RWPE1 (cell line): ENCODE data around the gene PDGFA.

ENCODE experiments used
- CTCF ChIA-PET: fragments of 350-600 bp; sonication (Branson Sonifier 250); formaldehyde crosslinking; extraction: SDS; loops from one replicate; lab custom pipeline; 2021; lab: Yijun Ruan, JAX
- POLR2A ChIA-PET: fragments of 400-600 bp; formaldehyde crosslinking; extraction: SDS; loops from one replicate; lab custom pipeline; 2020; ENCODE audit warnings: antibody characterized with exemption; ENCODE audit not compliant: low non-redundant PET; lab: Yijun Ruan, JAX
- DNase-seq: peaks from one replicate; pipeline ENCODE4 v3.0.0; 2012; ENCODE audit warnings: low spot score
- H3K27ac ChIP-seq: fragments of 450-650 bp; 2 replicates; pipeline ENCODE4 v1.5.1; 2017
- CTCF ChIP-seq: fragments of 450-650 bp; conservative IDR thresholded peaks from 2 replicates; pipeline ENCODE4 v1.5.1; 2017; ENCODE audit warnings: low read depth, mild to moderate bottlenecking

Gene PDGFA

DNA sequence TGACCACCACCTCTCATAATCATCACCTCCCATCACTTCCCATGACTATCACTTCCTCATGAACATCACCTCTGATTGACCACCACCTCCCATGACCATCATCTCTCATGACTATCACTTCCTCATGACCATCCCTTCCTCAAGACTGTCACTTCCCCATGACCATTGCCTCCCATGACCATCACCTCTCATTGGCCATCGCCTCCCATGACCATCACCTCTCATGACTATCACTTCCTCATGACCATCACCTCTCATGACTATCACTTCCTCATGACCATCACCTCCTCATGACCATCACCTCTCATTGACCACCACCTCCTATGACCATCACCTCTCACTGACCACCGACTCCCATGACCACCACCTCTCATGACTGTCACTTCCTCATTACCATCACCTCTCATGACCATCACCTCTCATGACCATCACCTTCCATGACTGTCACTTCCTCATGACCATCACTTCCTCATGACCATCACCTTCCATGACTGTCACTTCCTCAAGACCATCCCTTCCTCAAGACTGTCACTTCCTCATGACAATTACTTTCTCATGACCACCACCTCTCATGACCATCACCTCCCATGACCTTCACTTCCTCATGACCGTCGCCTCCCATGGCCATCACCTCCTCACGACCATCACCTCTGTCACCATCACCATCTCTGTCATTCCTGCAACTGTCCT lies 51.6 kb downstream of the PDGFA start:
- no peak for DNase-seq
- H3K27ac ChIP-seq: peak overlapping the region; percentile 41; the same call in 1 of the 2 replicates
- TF ChIP-seq CTCF: no peak
- ChIA-PET POLR2A (no interaction called here), CTCF (no interaction called here)

DNA sequence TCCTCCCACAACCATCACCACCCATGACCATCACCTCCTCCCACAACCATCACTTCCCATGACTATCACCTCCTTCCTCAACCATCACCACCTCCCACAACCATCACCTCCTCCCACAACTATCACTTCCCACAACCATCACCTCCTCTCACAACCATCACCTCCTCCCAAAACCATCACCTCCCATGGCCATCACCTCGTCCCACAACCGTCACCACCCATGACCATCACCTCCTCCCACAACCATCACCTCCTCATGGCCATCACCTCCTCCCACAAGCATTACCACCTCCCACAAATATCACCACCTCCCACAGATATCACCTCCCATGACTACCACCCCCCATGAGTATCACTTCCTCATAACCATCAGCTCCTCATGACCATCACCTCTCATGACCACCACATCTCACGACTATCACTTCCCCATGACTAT lies 52.2 kb downstream of the PDGFA start:
- TF ChIP-seq CTCF: no peak
- ChIA-PET CTCF (no interaction called here), POLR2A (no interaction called here)
- no peak overlapping the region for H3K27ac ChIP-seq
- no peak for DNase-seq

DNA sequence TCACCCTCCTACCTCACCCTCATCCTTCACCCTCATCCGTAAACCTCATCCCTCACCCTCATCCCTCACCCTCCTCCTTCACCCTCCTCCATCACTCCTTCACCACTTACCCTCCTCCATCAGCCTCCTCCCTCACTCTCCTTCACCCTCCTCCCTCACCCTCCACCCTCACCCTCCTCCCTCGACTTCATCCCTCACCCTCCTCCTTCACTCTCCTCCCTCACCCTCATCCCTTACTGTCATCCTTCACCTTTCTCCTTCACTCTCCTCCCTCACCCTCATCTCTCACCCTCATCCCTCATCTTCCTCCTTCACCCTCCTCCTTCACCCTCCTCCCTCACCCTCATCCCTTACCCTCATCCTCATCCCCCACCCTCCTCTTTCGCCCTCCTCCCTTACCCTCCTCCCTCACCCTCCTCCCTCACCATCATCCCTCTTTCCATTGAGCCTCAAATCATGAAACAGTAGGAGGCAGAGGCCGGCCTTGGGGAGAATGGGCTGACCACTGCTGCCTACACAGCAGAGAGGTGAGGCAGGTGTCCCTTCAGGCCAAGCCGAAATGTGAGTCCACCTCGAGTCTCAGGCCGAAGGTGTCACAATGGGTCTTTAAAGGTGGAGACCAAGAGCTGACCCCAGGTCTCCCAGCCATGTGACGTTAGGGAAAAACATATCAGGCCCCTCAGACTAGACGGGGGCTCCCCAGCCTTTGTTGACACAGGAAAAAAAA lies 53.0 kb downstream of the PDGFA start:
- no peak for TF ChIP-seq CTCF
- CTCF ChIA-PET: no interaction called here
- no peak for DNase-seq
- H3K27ac ChIP-seq: no peak overlapping the region
- POLR2A ChIA-PET: no interaction called here

DNA sequence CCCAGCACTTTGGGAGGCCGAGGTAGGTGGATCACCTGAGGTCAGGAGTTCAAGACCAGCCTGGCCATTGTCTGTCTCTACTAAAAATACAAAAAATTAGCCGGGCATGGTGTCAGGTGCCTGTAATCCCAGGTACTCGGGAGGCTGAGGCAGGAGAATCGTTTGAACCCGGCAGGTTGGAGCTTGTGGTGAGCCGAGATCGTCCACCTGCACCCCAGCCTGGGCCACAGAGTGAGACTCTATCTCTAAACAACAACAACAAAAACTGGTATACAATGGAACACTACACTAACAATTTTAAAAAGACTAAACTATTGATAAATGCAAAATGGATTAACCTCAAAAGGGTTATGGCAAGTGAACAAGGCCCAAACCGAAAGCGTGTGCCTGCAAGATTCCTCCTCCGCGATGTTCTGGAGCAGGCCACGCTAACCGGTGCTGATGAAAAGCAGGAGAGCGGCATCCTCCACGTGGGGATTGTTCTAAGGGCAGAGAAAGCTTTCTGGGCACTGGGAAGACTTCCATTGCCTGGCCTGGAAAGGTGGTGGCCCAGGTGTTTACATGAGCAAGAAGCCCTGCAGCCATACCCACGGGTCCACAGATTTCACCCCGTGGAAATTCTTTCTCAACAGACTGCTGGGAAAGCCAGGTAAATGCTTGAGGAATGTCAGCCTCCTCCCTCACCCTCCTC lies 53.8 kb downstream of the PDGFA start:
- no peak for TF ChIP-seq CTCF
- ChIA-PET CTCF (no interaction called here), POLR2A (no interaction called here)
- no peak for DNase-seq
- H3K27ac ChIP-seq: peak overlapping the region; percentile 46

DNA sequence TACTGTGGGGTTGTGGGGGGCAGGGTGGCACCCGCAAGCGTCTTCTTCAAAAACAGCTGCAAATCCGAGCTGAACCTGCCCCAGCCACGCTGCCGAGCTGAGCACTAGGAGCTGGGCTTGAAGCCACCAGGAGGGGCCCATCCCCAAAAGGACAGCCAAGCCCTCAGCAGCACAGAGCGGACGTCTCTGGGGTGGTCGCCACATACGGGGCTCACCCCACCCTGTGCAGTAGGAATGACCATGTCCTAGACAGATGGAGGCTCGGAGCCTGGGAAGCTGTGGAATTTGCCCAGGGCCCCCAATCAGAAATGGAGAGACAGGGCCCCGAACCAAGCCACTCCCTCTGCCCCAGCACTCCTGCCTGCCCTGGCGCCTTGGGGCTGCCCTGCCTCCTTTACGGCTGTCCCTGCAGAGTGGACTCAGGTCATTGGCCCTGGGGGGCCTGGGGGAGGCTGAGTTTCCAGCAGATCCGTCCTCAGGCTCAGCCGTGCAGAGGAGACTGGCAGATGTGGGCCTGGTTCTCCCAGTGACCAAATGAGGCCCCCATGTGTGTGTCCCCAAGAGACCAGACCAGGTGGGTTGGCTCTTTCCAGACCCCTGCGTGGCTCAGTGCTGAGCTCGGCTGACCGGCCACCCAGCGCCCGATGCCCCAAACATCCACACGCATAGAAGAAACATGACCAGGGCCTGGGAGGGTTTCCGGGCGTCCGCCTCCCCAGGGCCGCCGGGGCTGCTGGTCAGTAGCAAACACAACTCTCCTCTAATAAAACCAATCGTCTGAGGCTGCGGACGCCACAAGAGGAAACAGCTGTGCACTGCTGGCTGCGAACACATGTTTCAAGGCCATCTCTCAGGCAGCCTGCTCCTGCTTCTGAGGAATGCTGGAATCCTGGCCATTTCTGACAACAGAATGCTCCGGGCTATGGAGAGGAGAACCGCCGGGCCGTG lies 54.9 kb downstream of the PDGFA start:
- POLR2A ChIA-PET: interaction anchor here (0.7 kb wide), 1 partner anchor 47 kb away, joined by 8 read pairs; no protein-coding TSS in a partner anchor

More for the DNA sequence above, 54.9 kb downstream of the PDGFA start:
- no peak for TF ChIP-seq CTCF
- peak overlapping the region; percentile 46 for H3K27ac ChIP-seq
- DNase-seq: no peak
- CTCF ChIA-PET: no interaction called here
